Prostate gland (tissue), 2 donors: Measurements from ENCODE around the gene AKAP17A.

Experiments
- POLR2A ChIP-seq: fragments of 450-650 bp; IDR thresholded peaks from one replicate; pipeline ENCODE4 v1.6.1; 2016; ENCODE audit warnings: antibody characterized with exemption, mild to moderate bottlenecking
- POLR2AphosphoS5 ChIP-seq: sonication (generic); formaldehyde crosslinking; IDR thresholded peaks from one replicate; pipeline ENCODE4 v1.6.1; 2017; ENCODE audit warnings: antibody characterized with exemption
- TF ChIP-seq, protein P1 (sequence below), 4 experiments: fragments of 200-600 bp in 2 of 4; fragments of 450-650 bp in 2 of 4; sonication (generic) in 2 of 4; IDR thresholded peaks; 1 replicate in 3 of 4; 2 replicates in 1 of 4; pipeline ENCODE4 v1.5.1; 2016 to 2019; ENCODE audit warnings: antibody characterized with exemption in 4 of 4, mild to moderate bottlenecking in 2 of 4, moderate library complexity in 2 of 4

DNA sequence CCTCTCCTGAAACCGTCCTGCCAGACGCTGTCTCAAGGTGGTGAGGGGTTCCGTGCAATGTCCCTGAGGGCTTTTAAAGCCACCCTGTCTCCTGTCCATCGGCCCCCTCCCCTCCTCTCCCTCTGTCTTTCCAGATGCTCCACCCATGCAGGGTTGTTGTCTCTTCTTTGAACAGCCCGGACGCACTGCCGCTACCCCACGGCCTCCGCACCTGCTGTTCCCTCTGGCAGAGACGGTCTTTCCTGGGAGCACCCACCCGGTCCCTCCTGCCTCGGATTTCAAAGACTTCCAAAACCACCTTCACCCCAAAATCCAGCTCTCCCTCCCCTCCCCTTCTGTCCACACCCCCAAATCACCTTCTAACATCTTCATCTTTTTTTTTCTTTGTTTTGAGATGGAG is 19.3 kb downstream of the AKAP17A start:
- TF ChIP-seq, protein P1, sequence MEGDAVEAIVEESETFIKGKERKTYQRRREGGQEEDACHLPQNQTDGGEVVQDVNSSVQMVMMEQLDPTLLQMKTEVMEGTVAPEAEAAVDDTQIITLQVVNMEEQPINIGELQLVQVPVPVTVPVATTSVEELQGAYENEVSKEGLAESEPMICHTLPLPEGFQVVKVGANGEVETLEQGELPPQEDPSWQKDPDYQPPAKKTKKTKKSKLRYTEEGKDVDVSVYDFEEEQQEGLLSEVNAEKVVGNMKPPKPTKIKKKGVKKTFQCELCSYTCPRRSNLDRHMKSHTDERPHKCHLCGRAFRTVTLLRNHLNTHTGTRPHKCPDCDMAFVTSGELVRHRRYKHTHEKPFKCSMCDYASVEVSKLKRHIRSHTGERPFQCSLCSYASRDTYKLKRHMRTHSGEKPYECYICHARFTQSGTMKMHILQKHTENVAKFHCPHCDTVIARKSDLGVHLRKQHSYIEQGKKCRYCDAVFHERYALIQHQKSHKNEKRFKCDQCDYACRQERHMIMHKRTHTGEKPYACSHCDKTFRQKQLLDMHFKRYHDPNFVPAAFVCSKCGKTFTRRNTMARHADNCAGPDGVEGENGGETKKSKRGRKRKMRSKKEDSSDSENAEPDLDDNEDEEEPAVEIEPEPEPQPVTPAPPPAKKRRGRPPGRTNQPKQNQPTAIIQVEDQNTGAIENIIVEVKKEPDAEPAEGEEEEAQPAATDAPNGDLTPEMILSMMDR (IDR thresholded peaks at IDR 0.05), result no peak
- TF ChIP-seq POLR2AphosphoS5 (no peak), POLR2A (no peak)
